HG03565 (cell line): Measurements from ENCODE around the gene CCDC7.
A peak's percentile ranks its signal among the peaks of the same experiment; 100 is the strongest.
"Not testable (repeated sequence)": the region's sequence is repeated elsewhere in the genome, so short reads cannot be mapped to it uniquely, and the experiment has no call there.

Experiments
- ATAC-seq: cut with Tn5 transposase; IDR thresholded peaks from one replicate; pipeline ENCODE4 v1.9.1; 2021; ENCODE audit warnings: mild to moderate bottlenecking, moderate library complexity; ENCODE audit not compliant: unreplicated experiment

Gene CCDC7

GRCh38 chr10:32865170-32865569, 419.2 kb downstream of the CCDC7 start:
- ATAC-seq: no peak

GRCh38 chr10:32877915-32878314, 432.0 kb downstream of the CCDC7 start:
- ATAC-seq: no peak

- no peak for ATAC-seq
Observed at GRCh38 chr10:32878646-32879045, 432.7 kb downstream of the CCDC7 start.

GRCh38 chr10:32882076-32882475, 436.1 kb downstream of the CCDC7 start:
- no peak for ATAC-seq

DNA sequence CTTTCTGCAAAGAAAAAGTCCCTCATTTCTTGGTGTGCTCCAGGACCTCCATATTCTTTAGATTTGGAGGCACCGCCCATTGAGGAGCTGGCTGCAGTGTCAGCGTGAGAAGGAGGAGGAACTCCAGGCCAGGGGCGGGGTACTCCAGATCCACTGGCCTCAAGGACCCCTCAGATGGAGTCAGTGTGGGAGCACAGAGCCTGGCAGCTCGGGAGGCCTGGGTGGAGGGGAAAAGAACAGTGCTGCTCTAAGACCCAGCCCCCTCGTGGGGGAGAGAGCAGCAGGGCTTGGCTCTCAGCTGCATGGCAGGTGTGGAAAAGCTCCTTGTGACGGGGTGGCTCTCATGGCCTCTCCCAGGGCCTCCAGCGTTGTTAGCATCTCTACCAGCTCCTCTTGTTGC, 441.5 kb downstream of the CCDC7 start:
- ATAC-seq: no peak

DNA sequence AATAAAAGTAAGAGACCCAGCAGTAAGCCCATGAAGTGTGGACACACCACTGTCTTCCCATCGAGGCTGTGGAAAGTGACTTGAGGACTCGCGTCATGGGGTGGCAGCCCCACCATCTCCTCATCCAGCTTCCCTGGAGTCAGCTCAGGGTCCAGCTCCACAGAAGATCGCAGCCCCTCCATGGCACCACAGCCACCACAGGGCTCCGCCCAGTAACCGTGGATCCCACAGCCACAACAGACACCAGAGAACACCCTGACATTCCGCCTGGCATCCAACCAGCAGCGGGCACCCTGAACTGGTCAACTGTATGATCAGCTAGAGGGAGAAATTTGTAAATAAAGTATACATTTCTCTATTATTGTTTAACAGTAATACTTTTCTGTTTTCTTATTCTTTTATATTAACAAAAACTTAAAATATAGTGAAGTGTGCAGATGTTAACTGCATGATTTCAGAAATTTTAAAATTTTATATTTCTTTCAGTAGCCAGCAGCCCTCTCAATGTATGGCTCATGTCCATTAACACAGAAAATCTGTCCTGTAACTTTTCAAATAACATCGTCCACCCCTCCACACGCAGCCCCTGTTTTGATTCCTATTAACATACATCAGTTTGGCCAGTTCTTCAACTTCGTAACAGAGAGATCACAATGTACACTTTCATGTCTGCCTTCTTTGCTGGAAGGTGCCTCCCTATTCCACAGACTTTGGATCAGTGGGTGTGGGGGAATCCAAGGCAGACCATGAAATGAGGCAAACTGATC, 442.4 kb downstream of the CCDC7 start:
- ATAC-seq: no peak

- no peak for ATAC-seq
Observed at GRCh38 chr10:32889631-32890212, 443.8 kb downstream of the CCDC7 start.

GRCh38 chr10:32890444-32890843, 444.5 kb downstream of the CCDC7 start:
- no peak for ATAC-seq

DNA sequence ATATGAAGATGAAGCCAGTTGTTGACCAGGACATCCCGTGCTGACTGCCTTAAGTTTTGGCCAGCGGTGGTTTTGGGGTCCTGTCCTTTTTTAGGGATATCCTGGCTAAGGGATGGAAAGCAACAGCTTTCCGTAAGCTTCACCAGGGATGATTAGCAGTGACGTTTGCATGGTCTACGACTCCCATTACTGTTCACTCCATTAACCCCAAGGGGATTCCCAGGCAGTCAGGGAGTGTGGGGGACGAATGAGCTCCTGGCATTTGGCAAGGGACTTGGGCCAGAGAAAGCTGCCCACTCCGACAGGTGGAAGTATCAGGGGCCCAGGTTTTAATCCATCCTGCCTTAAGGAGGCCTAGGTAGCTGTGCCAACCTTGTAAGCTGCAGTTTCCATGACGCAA, 445.3 kb downstream of the CCDC7 start:
- ATAC-seq: no peak

- ATAC-seq: no peak
Observed at GRCh38 chr10:32893434-32893833, 447.5 kb downstream of the CCDC7 start.

- no peak for ATAC-seq
Observed at GRCh38 chr10:32893916-32894664, 448.1 kb downstream of the CCDC7 start.

DNA sequence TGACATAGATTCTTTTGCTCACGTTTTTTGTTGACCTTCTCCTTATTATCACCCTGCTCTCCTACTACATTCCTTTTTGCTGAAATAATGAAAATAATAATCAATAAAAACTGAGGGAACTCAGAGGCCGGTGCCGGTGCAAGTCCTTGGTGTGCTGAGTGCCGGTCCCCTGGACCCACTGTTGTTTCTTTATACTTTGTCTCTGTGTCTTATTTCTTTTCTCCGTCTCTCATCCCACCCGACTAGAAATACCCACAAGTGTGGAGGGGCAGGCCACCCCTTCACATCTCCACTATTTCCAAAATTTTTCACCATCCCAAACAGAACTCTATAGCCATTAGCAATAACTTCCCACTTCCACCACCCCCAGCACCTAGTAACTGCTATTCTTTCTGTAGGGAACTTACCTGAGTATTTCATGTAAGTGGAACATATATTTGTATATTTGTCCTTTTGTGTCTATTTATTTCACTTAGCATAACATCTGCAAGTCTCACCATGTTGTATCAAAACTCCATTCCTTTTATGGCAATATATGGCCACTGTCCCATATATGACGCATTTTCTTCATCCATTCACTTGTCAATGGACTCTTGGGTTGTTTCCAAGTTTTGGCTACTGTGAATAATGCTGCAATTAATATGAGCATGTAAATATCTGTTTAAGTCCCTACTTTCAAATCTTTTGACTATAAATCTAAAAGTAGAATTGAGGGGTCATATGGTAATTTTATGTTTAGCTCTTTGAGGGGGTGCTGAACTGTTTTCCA, 449.4 kb downstream of the CCDC7 start:
- not testable (repeated sequence) for ATAC-seq

GRCh38 chr10:32901815-32902214, 455.9 kb downstream of the CCDC7 start:
- ATAC-seq: no peak

DNA sequence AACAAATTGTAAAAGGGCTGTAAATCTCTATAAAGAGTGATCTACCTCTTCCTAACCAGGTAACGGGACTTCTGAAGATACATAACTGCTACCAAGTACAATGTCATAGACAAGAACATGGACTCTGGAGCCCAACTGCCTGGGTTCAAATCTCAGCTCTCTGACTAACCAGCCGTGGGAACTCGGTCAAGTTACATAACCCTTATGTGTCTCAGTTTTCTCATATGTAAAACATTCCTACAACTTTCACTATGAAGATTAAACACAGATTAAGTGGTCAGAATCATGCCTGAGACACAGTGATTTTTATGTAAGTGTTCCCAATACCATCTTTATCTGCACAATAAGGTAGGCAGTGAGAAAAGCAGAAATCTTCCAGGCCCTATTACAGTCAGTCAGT, 459.5 kb downstream of the CCDC7 start:
- no peak for ATAC-seq

DNA sequence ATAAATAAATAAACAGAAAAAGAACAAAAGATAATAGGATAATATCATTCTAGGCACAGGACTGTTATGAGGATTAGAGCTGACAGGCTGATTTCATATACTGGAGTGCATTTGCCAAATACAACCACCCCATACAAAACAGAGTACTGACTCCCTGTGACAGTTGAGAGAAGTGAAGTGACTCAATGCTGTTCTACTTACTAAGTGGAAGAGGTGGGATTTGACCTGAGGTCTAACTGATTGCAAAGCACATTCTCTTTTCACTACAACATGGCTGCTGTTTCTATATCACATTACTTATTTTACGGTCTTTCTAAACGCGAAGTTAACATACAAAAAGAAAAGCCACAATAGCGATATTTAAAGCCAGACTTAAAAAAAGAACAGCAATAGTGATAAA, 460.7 kb downstream of the CCDC7 start:
- ATAC-seq: peak; percentile 61

- no peak for ATAC-seq
Observed at GRCh38 chr10:32909456-32909855, 463.5 kb downstream of the CCDC7 start.

DNA sequence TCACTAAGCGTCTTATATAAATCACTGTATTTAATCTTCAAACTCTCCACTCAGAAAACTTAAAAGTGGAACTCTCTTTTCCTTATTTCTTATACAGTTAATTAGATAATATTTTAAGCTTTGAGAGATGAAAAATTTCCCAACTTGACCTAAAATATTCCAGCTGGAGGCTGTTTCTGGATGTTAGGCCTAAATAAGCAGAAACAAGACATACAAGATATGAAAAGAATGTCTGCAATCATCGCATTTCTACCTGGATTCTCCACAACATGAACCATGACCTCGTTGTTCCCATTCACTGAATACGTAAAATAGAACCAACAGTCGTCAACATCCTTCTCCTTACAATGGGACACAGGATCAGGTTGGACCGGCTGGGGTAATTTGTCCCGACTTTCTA, 464.0 kb downstream of the CCDC7 start:
- not testable (repeated sequence) for ATAC-seq

GRCh38 chr10:32911285-32912016, 465.5 kb downstream of the CCDC7 start:
- no peak for ATAC-seq

DNA sequence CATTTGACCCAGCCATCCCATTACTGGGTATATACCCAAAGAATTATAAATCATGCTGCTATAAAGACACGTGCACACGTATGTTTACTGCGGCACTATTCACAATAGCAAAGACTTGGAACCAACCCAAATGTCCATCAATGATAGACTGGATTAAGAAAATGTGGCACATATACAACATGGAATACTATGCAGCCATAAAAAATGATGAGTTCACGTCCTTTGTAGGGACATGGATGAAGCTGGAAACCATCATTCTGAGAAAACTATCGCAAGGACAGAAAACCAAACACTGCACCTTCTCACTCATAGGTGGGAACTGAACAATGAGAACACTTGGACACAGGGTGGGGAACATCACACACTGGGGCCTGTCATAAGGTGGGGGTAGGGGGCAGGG, 471.9 kb downstream of the CCDC7 start:
- not testable (repeated sequence) for ATAC-seq

- no peak for ATAC-seq
Observed at GRCh38 chr10:32922170-32922569, 476.2 kb downstream of the CCDC7 start.

DNA sequence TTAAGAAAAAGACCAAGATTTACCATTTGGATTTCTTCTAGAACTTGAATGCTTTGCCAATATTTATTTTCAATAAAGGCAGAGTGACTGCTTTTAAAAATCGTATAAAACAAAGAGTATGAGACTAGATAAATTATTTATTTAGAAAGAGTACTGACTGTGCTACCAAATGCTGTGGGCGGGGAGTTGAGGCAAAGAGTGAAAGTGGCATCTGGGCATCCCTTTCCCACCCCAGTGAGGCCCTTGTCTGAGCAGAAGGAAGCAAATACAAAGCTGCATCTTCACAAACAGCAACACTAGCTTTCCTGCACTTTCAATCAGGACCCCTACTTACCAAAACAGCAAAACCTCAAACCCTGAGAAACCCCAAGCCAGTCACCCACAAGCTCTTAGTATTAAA, 477.2 kb downstream of the CCDC7 start:
- no peak for ATAC-seq
